ENCODE data around the gene GAK. TPM values are rescaled to one million over a fixed set of nuclear protein-coding genes. Genes with fewer than 3 reads are reported as not detected.

The GAK gene
- total RNA-seq, 1 experiment from 2014 or later = 117 TPM

GRCh38 chr4:931194-931959, 739 bp downstream of the GAK start:
- peak overlapping the region; percentile 57 for H3K27ac ChIP-seq (ENCODE audit: low read length)
- H4K20me1 ChIP-seq (ENCODE audit: low read length) = peaks cover 22% of the 10 kb centered on the region
- H3K4me1 ChIP-seq (ENCODE audit: insufficient read depth, low read length) = peaks cover 17% of the 10 kb centered on the region
- H3K79me2 ChIP-seq (ENCODE audit: low read length) = peaks cover 57% of the 10 kb centered on the region
- peak overlapping the region; percentile 83 for H3K4me3 ChIP-seq (ENCODE audit: low read length)
- no peaks in the 10 kb centered on the region for H3K36me3 ChIP-seq (ENCODE audit: low read depth, low read length)
- no peaks in the 10 kb centered on the region for H3F3A ChIP-seq (ENCODE audit: low read length, unreplicated experiment)
- H2AFZ ChIP-seq (ENCODE audit: low read length) = peak overlapping the region; percentile 43; the same call in 1 of the 2 replicates
- H3K9me2 ChIP-seq (replicated peaks; ENCODE audit: low read length) = no peaks in the 10 kb centered on the region
- no peaks in the 10 kb centered on the region for H3K27me3 ChIP-seq (ENCODE audit: low read length)
- peak overlapping the region; percentile 97 for H3K9ac ChIP-seq (ENCODE audit: low read length)
- H3K4me2 ChIP-seq (ENCODE audit: low read length) = peak overlapping the region; percentile 99
- intact Hi-C loops (cut with micrococcal nuclease) = no loop called here
- ATAC-seq = peak; percentile 13
- TSS peak; percentile 54 for BruUV-seq (replicated peaks)
- TF ChIP-seq CTCF (conservative IDR thresholded peaks at IDR 0.05; ENCODE audit: low read depth, low read length) = no peak
- no peak for TF ChIP-seq EZH2 (IDR thresholded peaks at IDR 0.05; ENCODE audit: low read length, unreplicated experiment)
- no peak for TF ChIP-seq EZH2phosphoT487 (IDR thresholded peaks at IDR 0.05; ENCODE audit: borderline replicate concordance, low read length)
- ChIA-PET CTCF (no interaction called here), POLR2A (ENCODE audit: unreplicated experiment) (interaction anchor here (0.6 to 0.8 kb wide), 2 partner anchors 157 to 258 kb away, joined by 4 to 5 read pairs; no protein-coding TSS in a partner anchor)
- no peaks in the 10 kb centered on the region for H3K9me3 ChIP-seq (ENCODE audit: low read length)
- DNase-seq = no peak

- Histone ChIP-seq H3K9me3 (ENCODE audit: low read length) (no peaks in the 10 kb centered on the region), H3K27ac (ENCODE audit: low read length) (peak overlapping the region; percentile 57), H3K36me3 (ENCODE audit: low read depth, low read length) (no peaks in the 10 kb centered on the region), H3K4me1 (ENCODE audit: insufficient read depth, low read length) (peaks cover 17% of the 10 kb centered on the region), H2AFZ (ENCODE audit: low read length) (no peak overlapping the region), H3K79me2 (ENCODE audit: low read length) (peaks cover 63% of the 10 kb centered on the region), H4K20me1 (ENCODE audit: low read length) (peaks cover 22% of the 10 kb centered on the region), H3F3A (ENCODE audit: low read length, unreplicated experiment) (no peaks in the 10 kb centered on the region), H3K4me2 (ENCODE audit: low read length) (peak overlapping the region; percentile 99), H3K27me3 (ENCODE audit: low read length) (no peaks in the 10 kb centered on the region), H3K9me2 (replicated peaks; ENCODE audit: low read length) (no peaks in the 10 kb centered on the region), H3K9ac (ENCODE audit: low read length) (peak overlapping the region; percentile 97), H3K4me3 (ENCODE audit: low read length) (peak overlapping the region; percentile 83)
- TF ChIP-seq CTCF (conservative IDR thresholded peaks at IDR 0.05; ENCODE audit: low read depth, low read length) (no peak), EZH2phosphoT487 (IDR thresholded peaks at IDR 0.05; ENCODE audit: borderline replicate concordance, low read length) (no peak), EZH2 (IDR thresholded peaks at IDR 0.05; ENCODE audit: low read length, unreplicated experiment) (no peak)
- BruUV-seq (replicated peaks) = no TSS peak
- ChIA-PET CTCF (no interaction called here), POLR2A (ENCODE audit: unreplicated experiment) (interaction anchor here (0.6 to 0.8 kb wide), 2 partner anchors 156 to 257 kb away, joined by 4 to 5 read pairs; no protein-coding TSS in a partner anchor)
- ATAC-seq (peak; percentile 10), DNase-seq (peak; percentile 43)
- intact Hi-C loops (cut with micrococcal nuclease) = no loop called here
Measured at GRCh38 chr4:930827-931193, 1.3 kb downstream of the GAK start.

GRCh38 chr4:930028-930551, 2.0 kb downstream of the GAK start:
- Histone ChIP-seq H3K9ac (ENCODE audit: low read length) (no peak overlapping the region), H3K4me2 (ENCODE audit: low read length) (peak overlapping the region; percentile 99), H4K20me1 (ENCODE audit: low read length) (peaks cover 22% of the 10 kb centered on the region), H3F3A (ENCODE audit: low read length, unreplicated experiment) (no peaks in the 10 kb centered on the region), H3K9me3 (ENCODE audit: low read length) (no peaks in the 10 kb centered on the region), H3K4me3 (ENCODE audit: low read length) (peak overlapping the region; percentile 83), H3K9me2 (replicated peaks; ENCODE audit: low read length) (no peaks in the 10 kb centered on the region), H3K79me2 (ENCODE audit: low read length) (peaks cover 70% of the 10 kb centered on the region), H3K27me3 (ENCODE audit: low read length) (no peaks in the 10 kb centered on the region), H2AFZ (ENCODE audit: low read length) (no peak overlapping the region), H3K4me1 (ENCODE audit: insufficient read depth, low read length) (peaks cover 17% of the 10 kb centered on the region), H3K36me3 (ENCODE audit: low read depth, low read length) (no peaks in the 10 kb centered on the region), H3K27ac (ENCODE audit: low read length) (no peak overlapping the region)
- POLR2A ChIA-PET (ENCODE audit: unreplicated experiment) = interaction anchor here (0.7 kb wide), 1 partner anchor 107 kb away, joined by 8 read pairs; no protein-coding TSS in a partner anchor
- intact Hi-C loops (cut with micrococcal nuclease) = no loop called here
- TF ChIP-seq EZH2 (IDR thresholded peaks at IDR 0.05; ENCODE audit: low read length, unreplicated experiment) = no peak
- no peak for TF ChIP-seq EZH2phosphoT487 (IDR thresholded peaks at IDR 0.05; ENCODE audit: borderline replicate concordance, low read length)
- TF ChIP-seq CTCF (conservative IDR thresholded peaks at IDR 0.05; ENCODE audit: low read depth, low read length) = no peak
- DNase-seq (peak; percentile 34), ATAC-seq (peak; percentile 40)
- CTCF ChIA-PET = no interaction called here
- no TSS peak for BruUV-seq (replicated peaks)
